BJ (cell line): ENCODE data around the gene DIP2C. TPM values are rescaled to one million over a fixed set of nuclear protein-coding genes. Genes with fewer than 3 reads are reported as not detected.

Source experiments
- CTCF ChIA-PET: fragments of 350-600 bp; formaldehyde crosslinking; extraction: SDS; loops from one replicate; lab custom pipeline; 2021; ENCODE audit warnings: antibody characterized with exemption, inconsistent platforms; lab: Yijun Ruan, JAX
- POLR2A ChIA-PET: fragments of 300-600 bp; sonication (Branson Sonifier 250); formaldehyde crosslinking; extraction: SDS; loops from one replicate; lab custom pipeline; 2021; ENCODE audit warnings: antibody characterized with exemption; lab: Charles Lee
- DNase-seq: peaks from one replicate; pipeline ENCODE4 v3.0.0-alpha.2; 2011; ENCODE audit warnings: low read depth
- H3K27me3 ChIP-seq: 2 replicates; pipeline ENCODE4 v1.6.0; 2011; ENCODE audit warnings: low read length; ENCODE audit not compliant: control insufficient read depth, insufficient read depth
- H3K36me3 ChIP-seq: 2 replicates; pipeline ENCODE4 v1.5.1; 2011; ENCODE audit warnings: low read length; ENCODE audit not compliant: control insufficient read depth, insufficient read depth
- H3K4me3 ChIP-seq: 2 replicates; pipeline ENCODE4 v1.5.1; 2011; ENCODE audit warnings: low read depth, mild to moderate bottlenecking, control low read depth, low read length
- polyA plus RNA-seq: library from polyadenylated mRNA; depleted of rRNA; stranded (reverse); fragments of >200 nt; gene quantifications from 2 replicates; pipeline ENCODE4 v1.2.3, GENCODE V29; 2011
- TF ChIP-seq, protein P1 (sequence below): IDR thresholded peaks from 2 replicates; pipeline ENCODE4 v1.5.1; 2011; ENCODE audit warnings: low read depth, mild to moderate bottlenecking, control low read depth, inconsistent platforms, low read length, moderate library complexity; ENCODE audit not compliant: insufficient read depth

DIP2C gene
- polyA plus RNA-seq, 1 experiment, result 9.3 TPM

DNA sequence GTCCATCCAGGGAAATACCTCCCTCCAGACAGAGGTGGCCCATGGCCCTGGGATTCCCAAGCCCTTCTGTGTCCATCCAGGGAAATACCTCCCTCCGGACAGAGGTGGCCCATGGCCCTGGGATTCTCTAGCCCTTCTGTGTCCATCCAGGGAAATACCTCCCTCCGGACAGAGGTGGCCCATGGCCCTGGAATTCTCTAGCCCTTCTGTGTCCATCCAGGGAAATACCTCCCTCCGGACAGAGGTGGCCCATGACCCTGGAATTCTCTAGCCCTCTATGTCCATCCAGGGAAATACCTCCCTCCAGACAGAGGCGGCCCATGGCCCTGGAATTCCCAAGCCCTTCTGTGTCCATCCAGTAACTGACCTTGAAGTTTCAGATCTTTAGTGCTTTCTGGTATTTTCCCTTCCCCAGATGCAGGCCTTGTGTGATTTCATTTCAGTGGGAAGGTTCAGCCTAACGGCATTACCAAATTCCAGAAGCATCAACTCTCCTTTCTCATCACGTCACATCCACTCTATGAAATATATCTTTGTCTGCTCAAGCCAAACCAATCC is 28.8 kb upstream of the DIP2C start:
- CTCF ChIA-PET, result interaction anchor here (1.0 kb wide), 1 partner anchor 9 kb away, joined by 3 read pairs; no protein-coding TSS in a partner anchor
- TF ChIP-seq, protein P1, sequence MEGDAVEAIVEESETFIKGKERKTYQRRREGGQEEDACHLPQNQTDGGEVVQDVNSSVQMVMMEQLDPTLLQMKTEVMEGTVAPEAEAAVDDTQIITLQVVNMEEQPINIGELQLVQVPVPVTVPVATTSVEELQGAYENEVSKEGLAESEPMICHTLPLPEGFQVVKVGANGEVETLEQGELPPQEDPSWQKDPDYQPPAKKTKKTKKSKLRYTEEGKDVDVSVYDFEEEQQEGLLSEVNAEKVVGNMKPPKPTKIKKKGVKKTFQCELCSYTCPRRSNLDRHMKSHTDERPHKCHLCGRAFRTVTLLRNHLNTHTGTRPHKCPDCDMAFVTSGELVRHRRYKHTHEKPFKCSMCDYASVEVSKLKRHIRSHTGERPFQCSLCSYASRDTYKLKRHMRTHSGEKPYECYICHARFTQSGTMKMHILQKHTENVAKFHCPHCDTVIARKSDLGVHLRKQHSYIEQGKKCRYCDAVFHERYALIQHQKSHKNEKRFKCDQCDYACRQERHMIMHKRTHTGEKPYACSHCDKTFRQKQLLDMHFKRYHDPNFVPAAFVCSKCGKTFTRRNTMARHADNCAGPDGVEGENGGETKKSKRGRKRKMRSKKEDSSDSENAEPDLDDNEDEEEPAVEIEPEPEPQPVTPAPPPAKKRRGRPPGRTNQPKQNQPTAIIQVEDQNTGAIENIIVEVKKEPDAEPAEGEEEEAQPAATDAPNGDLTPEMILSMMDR, result no peak
- no peak for DNase-seq
- H3K4me3 ChIP-seq, result no peak overlapping the region
- POLR2A ChIA-PET, result no interaction called here
- peaks cover 12% of the 10 kb centered on the region; the same call in 1 of the 2 replicates for H3K27me3 ChIP-seq
- no peaks in the 10 kb centered on the region for H3K36me3 ChIP-seq

DNA sequence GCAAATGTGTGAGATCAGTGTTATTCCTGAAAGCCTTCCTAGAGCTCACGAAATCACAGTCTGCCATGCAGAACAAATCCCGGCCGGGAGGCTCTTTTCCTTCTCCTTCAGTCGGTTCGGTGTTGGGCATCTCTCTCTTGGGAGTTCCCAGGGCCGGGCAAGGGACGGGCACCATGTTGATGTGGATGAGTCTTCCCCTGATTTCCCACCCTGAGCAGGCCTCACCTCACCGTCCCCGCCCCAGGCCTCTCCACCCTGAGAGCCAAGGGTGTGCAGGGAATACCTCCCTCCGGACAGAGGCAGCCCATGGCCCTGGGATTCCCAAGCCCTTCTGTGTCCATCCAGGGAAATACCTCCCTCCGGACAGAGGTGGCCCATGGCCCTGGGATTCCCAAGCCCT is 28.0 kb upstream of the DIP2C start:
- no peak for DNase-seq
- H3K36me3 ChIP-seq, result no peaks in the 10 kb centered on the region
- H3K4me3 ChIP-seq, result no peak overlapping the region
- peaks cover 12% of the 10 kb centered on the region; the same call in 1 of the 2 replicates for H3K27me3 ChIP-seq
- TF ChIP-seq, protein P1, result no peak
- CTCF ChIA-PET, result no interaction called here
- POLR2A ChIA-PET, result no interaction called here

DNA sequence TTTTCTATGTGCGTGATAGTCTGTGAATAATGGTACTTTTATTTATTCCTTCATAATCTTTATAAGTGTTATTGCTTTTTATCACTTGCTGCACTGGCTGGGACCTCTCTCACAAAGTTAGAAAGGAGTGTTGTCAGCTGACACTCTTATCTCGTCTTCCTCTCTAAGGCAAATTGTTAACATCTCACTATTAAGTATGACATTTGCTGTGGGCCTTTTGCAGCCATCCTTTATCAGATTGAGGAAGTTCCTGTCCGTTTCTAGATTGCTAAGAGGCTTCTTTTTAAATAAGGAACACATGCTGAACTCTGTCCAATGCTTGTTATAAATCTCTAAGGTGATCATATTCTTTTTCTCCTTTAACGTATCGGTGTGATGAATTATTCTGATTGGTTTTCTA is 27.4 kb upstream of the DIP2C start:
- H3K4me3 ChIP-seq, result no peak overlapping the region
- no peak for DNase-seq
- TF ChIP-seq, protein P1, result no peak
- CTCF ChIA-PET, result no interaction called here
- H3K36me3 ChIP-seq, result no peaks in the 10 kb centered on the region
- POLR2A ChIA-PET, result no interaction called here
- H3K27me3 ChIP-seq, result peaks cover 12% of the 10 kb centered on the region; the same call in 1 of the 2 replicates

DNA sequence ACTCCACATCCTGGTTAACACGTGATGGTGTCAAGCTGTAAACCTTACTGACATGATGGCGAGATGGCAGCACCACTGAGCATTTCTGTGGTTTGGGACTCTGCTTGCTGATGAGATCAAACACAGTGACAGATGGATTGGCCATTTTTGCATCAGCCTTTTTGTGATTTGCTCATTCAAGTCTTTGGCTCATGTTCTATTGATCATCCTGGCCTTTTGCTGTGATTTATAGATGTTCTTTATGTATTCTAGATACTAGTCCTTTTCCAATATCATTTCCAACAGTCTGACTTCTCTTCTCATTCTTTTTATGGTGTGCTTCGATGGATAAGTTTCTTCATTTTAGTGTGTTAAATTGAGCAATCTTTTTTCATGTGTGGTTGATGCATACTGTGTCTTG is 24.7 kb upstream of the DIP2C start:
- Histone ChIP-seq H3K36me3 (no peaks in the 10 kb centered on the region), H3K4me3 (no peak overlapping the region), H3K27me3 (peaks cover 6% of the 10 kb centered on the region)
- ChIA-PET POLR2A (no interaction called here), CTCF (no interaction called here)
- TF ChIP-seq, protein P1, result no peak
- DNase-seq, result no peak

DNA sequence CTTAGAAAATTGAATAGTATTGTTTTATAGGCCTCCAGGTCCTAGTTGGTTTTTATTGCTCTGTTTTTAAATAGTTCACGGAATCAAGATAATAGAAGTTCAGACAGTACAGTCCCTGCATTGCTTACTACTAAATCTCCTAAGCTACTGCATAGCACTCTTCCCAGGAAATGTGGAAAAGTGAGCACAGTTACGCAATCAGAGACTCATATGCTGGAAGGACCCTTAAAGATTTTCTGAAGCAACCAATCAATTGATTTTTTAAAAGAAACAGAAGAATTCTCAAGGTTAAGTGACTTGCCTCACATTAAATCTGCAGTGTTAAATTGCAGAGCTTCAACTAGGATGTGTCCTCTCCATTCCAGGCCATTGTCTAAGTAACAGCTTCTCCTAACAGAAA is 23.1 kb upstream of the DIP2C start:
- peaks cover 9% of the 10 kb centered on the region for H3K27me3 ChIP-seq
- H3K4me3 ChIP-seq, result no peak overlapping the region
- ChIA-PET POLR2A (no interaction called here), CTCF (interaction anchor here (0.7 to 1.2 kb wide), 2 partner anchors 10 to 81 kb away, joined by 3 read pairs; no protein-coding TSS in a partner anchor)
- DNase-seq, result no peak
- H3K36me3 ChIP-seq, result no peaks in the 10 kb centered on the region
- TF ChIP-seq, protein P1, result no peak
